Keratinocyte (primary cell): ENCODE results near the gene SLC25A11.

Source experiments
- CTCF ChIP-seq, 3 experiments: IDR thresholded peaks in 1 of 3; conservative IDR thresholded peaks in 1 of 3; optimal IDR thresholded peaks in 1 of 3; 2 replicates in 2 of 3; 3 replicates in 1 of 3; pipeline versions ENCODE3 to v1.5.1; 2011; ENCODE audit warnings: low read length in 3 of 3, mild to moderate bottlenecking in 3 of 3, moderate library complexity in 2 of 3, control low read depth in 1 of 3, inconsistent platforms in 1 of 3; ENCODE audit not compliant: insufficient read depth in 2 of 3; ENCODE audit errors: extremely low read depth in 1 of 3
- EZH2 ChIP-seq: IDR thresholded peaks from one replicate; pipeline ENCODE4 v1.6.1; 2012; ENCODE audit warnings: inconsistent platforms, mild to moderate bottlenecking, low read length, moderate library complexity

- TF ChIP-seq CTCF (optimal IDR thresholded peaks at IDR 0.05 in 1 of 3, IDR thresholded peaks at IDR 0.05 in 1 of 3, conservative IDR thresholded peaks at IDR 0.05 in 1 of 3; ENCODE audit: extremely low read depth in 1 of 3, insufficient read depth in 2 of 3, low read length in 3 of 3) (no peak), EZH2 (no peak)
Measured at GRCh38 chr17:4919511-4920047, 20.3 kb downstream of the SLC25A11 start.
